AML-193 (cell line): ENCODE results near the gene MRPS6.
A peak's percentile ranks its signal among the peaks of the same experiment; 100 is the strongest.

Source experiments
- DNase-seq, 2 experiments: peaks; one replicate each; lab custom pipeline; 2025; lab: John Stamatoyannopoulos, UW

The MRPS6 gene

DNA sequence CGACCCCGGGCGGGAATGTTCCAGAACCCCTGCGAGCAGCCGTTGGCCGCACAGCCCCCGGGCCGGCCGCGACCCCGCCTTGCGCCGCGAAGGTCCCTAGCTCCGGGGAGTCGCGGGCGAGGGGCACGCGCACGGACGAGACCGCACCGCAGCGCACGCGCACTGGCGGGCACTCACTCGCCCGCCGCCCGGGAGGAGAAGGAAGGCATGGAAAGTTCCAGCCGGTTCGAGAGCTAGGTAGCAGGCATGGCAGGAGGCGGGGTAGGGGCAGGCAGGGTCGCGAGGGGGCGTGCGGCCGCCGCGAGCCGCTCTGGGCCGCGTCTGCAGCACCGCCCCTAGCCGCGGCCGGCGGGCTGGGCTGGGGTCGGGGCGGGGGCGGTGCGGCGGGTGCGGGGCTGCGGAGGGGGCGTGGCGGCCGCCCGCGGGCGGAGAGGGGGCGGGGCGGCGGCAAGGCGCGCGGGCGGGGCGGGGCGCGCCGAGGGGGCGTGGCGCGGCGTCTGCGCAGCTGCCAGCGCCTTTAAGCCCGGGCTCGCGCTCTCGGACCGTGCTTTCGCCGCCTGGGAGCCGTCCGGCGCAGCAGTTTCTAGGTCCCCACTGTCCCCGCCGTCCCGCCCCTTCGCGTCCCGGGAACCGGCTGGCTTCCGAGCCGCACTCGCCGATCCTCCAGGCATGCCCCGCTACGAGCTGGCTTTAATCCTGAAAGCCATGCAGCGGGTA is at the start of gene MRPS6, which contains the start of gene SLC5A3:
Gene MRPS6 (plus strand): TSS at position 547 of the 717 bp plus-strand sequence. CDS start 123 bp downstream, at position 670.
Gene SLC5A3 (plus strand): TSS at position 547 of the 717 bp plus-strand sequence. CDS start 21,621 bp downstream, outside the sequence.
- peak; percentile 64 to 69 for DNase-seq

GRCh38 chr21:34023691-34024373 is 49.5 kb upstream of the MRPS6 start:
- DNase-seq, result no peak

- no peak for DNase-seq
Observed at GRCh38 chr21:34024374-34024693, 49.0 kb upstream of the MRPS6 start.

DNA sequence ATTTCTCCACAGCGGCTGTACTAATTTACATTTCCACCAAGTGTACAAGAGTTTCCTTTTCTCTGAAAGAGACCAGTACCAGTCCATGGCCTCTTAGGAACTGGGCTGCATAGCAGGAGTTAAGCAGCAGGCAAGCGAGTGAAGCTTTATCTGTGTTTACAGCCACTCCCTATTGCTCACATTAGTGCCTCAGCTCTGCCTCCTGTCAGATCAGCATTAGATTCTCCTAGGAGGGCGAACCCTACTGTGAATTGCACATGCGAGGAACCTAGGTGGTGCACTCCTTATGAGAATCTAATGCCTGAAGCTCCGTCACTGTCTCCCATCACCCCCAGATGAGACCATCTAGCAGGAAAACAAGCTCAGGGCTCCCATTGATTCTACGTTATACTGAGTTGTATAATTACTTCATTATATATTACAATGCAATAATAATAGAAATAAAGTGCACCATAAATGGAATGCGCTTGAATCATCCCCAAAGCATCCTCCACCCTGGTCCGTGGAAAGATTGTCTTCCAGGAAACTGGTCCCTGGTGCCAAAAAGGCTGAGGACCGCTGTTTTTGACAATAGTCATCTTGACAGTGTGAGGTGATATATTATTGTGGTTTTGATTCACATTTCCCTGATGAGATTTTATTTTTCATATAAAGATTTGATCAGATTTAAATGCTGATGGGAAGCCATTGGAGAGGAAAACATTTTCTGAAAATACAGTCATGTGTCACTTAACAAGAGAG is 45.5 kb upstream of the MRPS6 start:
- DNase-seq, result no peak

DNA sequence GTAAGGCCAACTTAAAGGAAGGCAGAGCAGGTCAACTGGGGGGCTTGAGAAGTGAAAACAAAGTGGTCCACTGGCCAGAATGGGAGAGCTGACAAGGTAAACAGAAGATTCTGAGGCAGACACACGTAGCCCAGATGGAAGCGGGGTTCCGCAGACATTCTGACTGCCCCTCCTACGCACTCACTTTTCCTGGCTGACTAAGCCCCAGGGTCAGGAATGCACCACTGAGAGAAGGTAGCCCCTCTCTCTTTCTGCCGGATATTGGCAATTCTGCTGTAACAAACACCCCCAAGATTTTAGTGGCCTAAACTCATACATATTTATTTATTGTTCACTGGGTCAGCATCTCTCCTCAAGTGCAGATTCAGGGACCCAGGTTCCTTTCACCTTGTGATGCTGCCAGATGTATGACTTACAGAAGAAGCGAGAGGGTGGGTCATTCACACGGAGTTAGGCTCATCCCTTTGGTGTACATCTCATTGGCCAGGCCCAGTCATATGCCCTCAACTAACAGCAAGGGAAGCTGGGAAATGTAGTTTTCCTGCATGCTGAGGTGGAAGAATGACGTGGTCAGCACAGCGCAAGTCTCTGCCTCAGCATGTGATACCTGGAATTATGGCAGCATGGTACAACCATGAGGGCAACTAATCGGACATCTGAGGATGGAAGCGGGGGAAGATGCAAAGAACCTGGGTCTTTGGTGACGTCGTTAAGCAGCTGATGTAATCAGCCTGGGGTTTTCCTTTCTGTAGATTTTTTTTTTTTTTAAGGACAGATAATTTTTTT is 43.4 kb upstream of the MRPS6 start:
- no peak for DNase-seq

DNA sequence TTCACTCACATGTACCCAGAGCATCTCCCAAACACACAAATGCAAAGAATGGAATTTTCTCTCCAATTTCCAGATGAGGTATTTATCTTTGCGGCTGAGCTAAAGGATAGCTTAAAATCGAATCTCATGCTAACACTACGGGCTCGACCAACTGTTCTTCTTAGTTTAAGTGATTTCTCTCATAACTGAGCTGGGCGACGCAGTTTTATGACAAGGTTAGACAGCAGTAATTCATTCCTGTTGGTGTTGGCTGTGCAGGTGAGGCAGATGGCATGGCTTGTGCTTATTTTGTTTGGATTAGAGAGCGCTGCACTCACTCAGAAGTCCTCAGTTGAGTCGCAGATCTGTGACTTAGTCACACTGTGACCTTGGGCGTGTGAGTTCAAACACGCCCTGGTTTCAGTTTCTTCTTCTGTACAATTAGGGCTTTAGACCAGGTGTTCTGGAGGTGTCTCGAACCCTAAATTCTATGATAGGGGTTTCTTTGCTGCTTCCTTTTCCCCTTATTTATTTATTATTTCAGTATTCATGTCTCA is 41.5 kb upstream of the MRPS6 start:
- DNase-seq, result no peak

GRCh38 chr21:34034369-34035014 is 38.9 kb upstream of the MRPS6 start:
- no peak for DNase-seq

- DNase-seq, result no peak
Observed at GRCh38 chr21:34035619-34036354, 37.6 kb upstream of the MRPS6 start.

DNA sequence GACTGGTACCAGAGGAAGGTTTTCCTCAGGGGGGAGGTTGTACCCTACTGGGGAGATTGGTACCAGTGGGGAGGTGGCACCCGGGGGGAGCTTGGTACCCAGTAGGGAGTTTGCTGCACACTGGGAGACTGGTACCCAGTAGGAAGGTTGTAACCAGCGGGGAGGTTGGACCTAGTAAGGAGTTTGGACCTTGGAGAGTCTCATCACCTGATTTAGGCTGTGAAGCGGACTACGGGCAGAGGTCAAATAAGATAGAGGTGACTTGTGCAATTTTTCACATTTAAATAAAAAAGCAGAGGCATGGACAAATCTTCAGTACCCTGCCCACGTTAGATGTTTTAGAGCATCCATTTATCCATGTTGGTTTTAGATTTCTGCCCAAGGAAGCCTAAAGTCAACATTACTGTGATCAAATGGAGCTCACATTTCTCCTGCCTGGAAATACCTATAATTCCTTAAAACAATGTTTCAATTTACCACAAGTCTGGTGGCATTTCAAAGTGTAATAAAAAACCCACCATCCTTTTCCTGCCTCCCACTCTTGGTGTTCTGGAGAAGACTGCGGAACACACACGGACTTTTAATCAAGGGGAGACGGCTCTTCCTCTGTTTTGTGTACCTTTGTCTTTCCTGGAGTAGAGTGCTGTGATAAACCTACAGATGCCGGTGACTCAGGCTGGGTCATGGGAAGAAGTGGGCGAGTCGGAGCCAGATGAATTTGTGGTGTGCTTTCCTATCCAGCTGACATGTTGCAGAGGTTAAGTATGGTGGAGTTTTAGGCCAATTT is 36.2 kb upstream of the MRPS6 start:
- no peak for DNase-seq

DNA sequence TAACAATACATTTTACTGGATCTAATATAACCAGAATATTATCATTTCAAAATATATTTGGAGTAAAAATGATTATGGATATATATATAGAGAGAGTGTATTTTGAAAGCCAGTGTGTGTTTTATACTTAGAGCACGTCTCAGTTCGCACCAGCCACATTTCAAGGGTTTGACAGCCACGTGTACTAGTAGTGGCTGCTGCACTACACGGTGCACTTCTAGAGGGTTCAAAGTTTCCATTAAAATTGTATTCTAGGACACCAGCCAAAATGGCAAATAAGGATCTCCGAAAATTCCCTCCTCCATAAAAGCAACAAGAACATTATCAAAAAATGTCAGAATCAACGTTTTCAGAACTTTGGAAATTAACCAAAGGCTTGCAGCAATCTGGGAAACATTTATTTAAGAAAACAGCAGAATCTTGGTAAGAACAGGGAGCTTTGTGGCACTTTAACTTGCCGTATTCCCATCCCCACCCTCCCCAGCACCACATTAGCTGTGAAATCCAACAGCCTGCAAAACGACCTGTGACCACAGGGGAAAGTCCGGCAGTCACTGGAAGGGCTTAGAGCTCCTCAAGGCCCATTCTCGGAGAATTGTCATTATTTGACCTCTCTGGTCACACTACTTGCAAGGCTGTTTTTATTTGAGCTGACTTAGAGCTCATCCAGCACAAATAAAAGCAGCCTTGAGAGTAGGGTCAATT is 33.5 kb upstream of the MRPS6 start:
- no peak for DNase-seq

DNA sequence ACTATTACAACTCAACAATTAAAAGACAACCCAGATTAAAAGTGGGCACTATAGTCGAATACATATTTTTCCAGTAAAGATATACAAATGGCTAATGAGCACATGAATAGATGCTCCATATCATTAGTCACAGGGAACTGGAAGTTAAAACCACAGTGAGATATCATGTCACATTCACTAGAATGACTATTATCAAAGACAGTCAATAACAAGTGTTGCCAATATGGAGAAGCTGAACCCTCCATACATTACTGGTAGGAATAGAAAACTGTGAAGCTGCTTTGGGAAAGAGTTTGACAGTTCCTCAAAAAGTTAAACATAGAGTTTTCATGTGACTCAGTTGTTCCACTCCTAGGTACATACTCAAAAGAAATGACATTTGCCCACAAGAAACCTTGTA is 30.6 kb upstream of the MRPS6 start:
- DNase-seq, result no peak

- DNase-seq, result no peak
Observed at GRCh38 chr21:34043333-34043732, 30.0 kb upstream of the MRPS6 start.

GRCh38 chr21:34046917-34047316 is 26.5 kb upstream of the MRPS6 start:
- no peak for DNase-seq

GRCh38 chr21:34047835-34048234 is 25.5 kb upstream of the MRPS6 start:
- no peak for DNase-seq

DNA sequence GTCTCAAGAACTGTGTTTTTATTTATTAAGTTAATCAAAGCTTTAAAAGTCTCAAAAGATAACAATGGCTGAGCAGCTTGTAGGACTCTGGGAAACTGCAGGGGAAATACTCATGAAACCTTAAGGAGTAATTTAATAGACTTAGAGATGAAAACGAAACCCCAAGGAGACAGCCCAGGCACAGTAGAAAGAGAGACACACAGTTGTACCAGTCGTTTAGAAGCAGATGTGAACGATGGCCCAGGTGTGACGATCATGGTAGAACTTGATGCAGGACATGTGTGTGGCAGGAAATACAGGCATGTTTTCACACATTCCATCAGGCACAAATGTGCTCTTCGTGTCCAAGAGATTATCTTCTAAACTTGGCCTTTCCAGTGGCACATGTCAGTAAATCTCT is 21.2 kb upstream of the MRPS6 start:
- DNase-seq, result no peak

GRCh38 chr21:34054259-34054658 is 19.1 kb upstream of the MRPS6 start:
- DNase-seq, result no peak

DNA sequence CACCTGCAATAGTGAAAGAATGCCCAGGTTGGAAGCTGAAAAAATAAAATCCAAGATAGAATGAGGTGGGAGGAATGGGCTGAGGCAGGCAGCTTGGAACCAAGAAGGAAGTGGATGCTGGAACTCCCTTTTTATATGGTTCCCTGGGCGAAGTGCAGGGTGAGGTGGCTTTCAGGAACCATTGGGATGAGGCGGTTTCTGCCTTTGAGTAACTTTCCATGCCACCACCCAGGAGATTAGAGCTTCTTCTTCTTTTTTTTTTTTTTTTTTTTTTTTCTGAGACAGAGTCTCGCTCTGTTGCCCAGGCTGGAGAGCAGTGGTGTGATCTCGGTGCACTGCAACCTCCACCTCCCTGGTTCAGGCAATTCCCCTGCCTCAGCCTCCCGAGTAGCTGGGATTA is 17.8 kb upstream of the MRPS6 start:
- no peak for DNase-seq

GRCh38 chr21:34061983-34062382 is 11.4 kb upstream of the MRPS6 start:
- no peak for DNase-seq

DNA sequence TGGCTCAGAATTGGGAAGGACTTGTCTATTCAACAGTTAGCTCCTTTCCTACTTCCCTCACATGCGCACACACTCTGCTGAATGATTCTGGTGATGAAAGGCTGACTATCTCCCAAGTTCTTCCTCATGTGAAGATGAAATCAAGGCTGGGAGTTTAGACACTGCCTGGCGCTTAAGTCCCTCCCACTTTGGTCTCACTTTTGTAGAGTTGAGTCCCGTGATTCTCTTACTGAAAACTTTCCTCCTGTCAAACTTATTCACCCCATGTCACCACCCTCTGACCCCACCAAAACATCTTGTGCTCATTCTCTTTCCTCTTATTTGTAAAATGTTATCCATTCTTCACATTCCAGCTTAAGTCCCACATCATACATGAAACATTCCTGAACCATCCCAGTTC is 8.4 kb upstream of the MRPS6 start:
- no peak for DNase-seq
